K562 (cell line): ENCODE data around the gene DAO.

ENCODE experiments used
- FOSL1 ChIP-seq: fragments of 200-800 bp; sonication (Bioruptor generic); conservative IDR thresholded peaks from 2 replicates; pipeline ENCODE4 v1.6.1; 2016; ENCODE audit warnings: missing genetic modification characterization, missing compliant biosample characterization
- NCOA2 ChIP-seq, 2 experiments: fragments of 450-650 bp; IDR thresholded peaks; 2 replicates each; pipeline ENCODE4 v1.6.1; 2018; ENCODE audit warnings: mild to moderate bottlenecking in 2 of 2, moderate library complexity in 1 of 2; ENCODE audit not compliant: partially characterized antibody in 2 of 2
- POLR2A ChIP-seq: fragments of 450-650 bp; conservative IDR thresholded peaks from 2 replicates; pipeline ENCODE4 v1.6.1; 2016
- POLR2AphosphoS5 ChIP-seq: IDR thresholded peaks from 2 replicates; pipeline ENCODE4 v1.6.1; 2011; ENCODE audit warnings: mild to moderate bottlenecking, low read depth, low read length, moderate library complexity; ENCODE audit not compliant: control insufficient read depth, insufficient read depth
- TARDBP ChIP-seq: fragments of 450-650 bp; IDR thresholded peaks from 2 replicates; pipeline ENCODE4 v1.6.1; 2016
- ZNF511 ChIP-seq: sonication (generic); formaldehyde crosslinking; IDR thresholded peaks from 2 replicates; pipeline ENCODE4 v1.8.0; 2022; ENCODE audit warnings: mild to moderate bottlenecking, missing genetic modification reagents

GRCh38 chr12:108860443-108860842 lies 19.4 kb upstream of the DAO start:
- no peak for TF ChIP-seq ZNF511 (CRISPR knock-in tag)
- no peak for TF ChIP-seq NCOA2 (IDR thresholded peaks at IDR 0.05; ENCODE audit: partially characterized antibody in 2 of 2)
- TF ChIP-seq POLR2AphosphoS5, result no peak
- TF ChIP-seq TARDBP, result no peak
- TF ChIP-seq POLR2A, result no peak
- no peak for TF ChIP-seq FOSL1 (tag)
